Skin epidermis (tissue), 12 donors: ENCODE data around the gene AIFM3.

ENCODE experiments used
- H3K27ac ChIP-seq, 21 experiments: fragments of 200-600 bp; sonication (generic) in 11 of 21; one replicate each; pipeline ENCODE4 v1.5.0; 2020; ENCODE audit warnings: mild to moderate bottlenecking in 3 of 21, inconsistent platforms in 2 of 21, moderate library complexity in 2 of 21
- H3K4me3 ChIP-seq, 7 experiments: fragments of 200-600 bp; sonication (generic) in 2 of 7; one replicate each; pipeline ENCODE4 v1.5.0; 2020; ENCODE audit warnings: inconsistent platforms in 2 of 7, mild to moderate bottlenecking in 2 of 7, moderate library complexity in 1 of 7

Gene AIFM3

GRCh38 chr22:20985720-20986119 is 18.7 kb downstream of the AIFM3 start:
- H3K4me3 ChIP-seq, result no peak overlapping the region
- no peak overlapping the region for H3K27ac ChIP-seq

- H3K4me3 ChIP-seq, result no peak overlapping the region
- H3K27ac ChIP-seq, result no peak overlapping the region
Observed at GRCh38 chr22:20986365-20986764, 19.3 kb downstream of the AIFM3 start.

GRCh38 chr22:20987375-20987774 is 20.3 kb downstream of the AIFM3 start:
- no peak overlapping the region for H3K4me3 ChIP-seq
- H3K27ac ChIP-seq, result no peak overlapping the region

GRCh38 chr22:20988573-20989322 is 21.7 kb downstream of the AIFM3 start:
- Histone ChIP-seq H3K4me3 (no peak overlapping the region), H3K27ac (no peak overlapping the region)

- H3K27ac ChIP-seq, result no peak overlapping the region
- no peak overlapping the region for H3K4me3 ChIP-seq
Observed at GRCh38 chr22:20989323-20990138, 22.5 kb downstream of the AIFM3 start.

- H3K27ac ChIP-seq, result no peak overlapping the region
- H3K4me3 ChIP-seq, result no peak overlapping the region
Observed at GRCh38 chr22:20990184-20991180, 23.4 kb downstream of the AIFM3 start.

- Histone ChIP-seq H3K4me3 (no peak overlapping the region), H3K27ac (no peak overlapping the region)
Observed at GRCh38 chr22:20991252-20992055, 24.4 kb downstream of the AIFM3 start.

- no peak overlapping the region for H3K27ac ChIP-seq
- H3K4me3 ChIP-seq, result no peak overlapping the region
Observed at GRCh38 chr22:20992056-20992442, 25.0 kb downstream of the AIFM3 start.

- Histone ChIP-seq H3K27ac (no peak overlapping the region), H3K4me3 (no peak overlapping the region)
Observed at GRCh38 chr22:20992456-20993303, 25.6 kb downstream of the AIFM3 start.

GRCh38 chr22:20993304-20994127 is 26.5 kb downstream of the AIFM3 start:
- no peak overlapping the region for H3K4me3 ChIP-seq
- H3K27ac ChIP-seq, result no peak overlapping the region

- no peak overlapping the region for H3K4me3 ChIP-seq
- no peak overlapping the region for H3K27ac ChIP-seq
Observed at GRCh38 chr22:20994128-20994901, 27.3 kb downstream of the AIFM3 start.

GRCh38 chr22:20994902-20995241 is 27.8 kb downstream of the AIFM3 start:
- no peak overlapping the region for H3K27ac ChIP-seq
- no peak overlapping the region for H3K4me3 ChIP-seq

GRCh38 chr22:20995329-20996030 is 28.4 kb downstream of the AIFM3 start:
- H3K4me3 ChIP-seq, result no peak overlapping the region
- H3K27ac ChIP-seq, result no peak overlapping the region

- Histone ChIP-seq H3K4me3 (no peak overlapping the region), H3K27ac (no peak overlapping the region)
Observed at GRCh38 chr22:20996031-20996410, 29.0 kb downstream of the AIFM3 start.

GRCh38 chr22:20996598-20997535 is 29.8 kb downstream of the AIFM3 start:
- Histone ChIP-seq H3K27ac (no peak overlapping the region), H3K4me3 (no peak overlapping the region)
